Measurements from ENCODE around the gene DDX60. TPM values are rescaled to one million over a fixed set of nuclear protein-coding genes. Genes with fewer than 3 reads are reported as not detected.

DDX60 gene, protein sequence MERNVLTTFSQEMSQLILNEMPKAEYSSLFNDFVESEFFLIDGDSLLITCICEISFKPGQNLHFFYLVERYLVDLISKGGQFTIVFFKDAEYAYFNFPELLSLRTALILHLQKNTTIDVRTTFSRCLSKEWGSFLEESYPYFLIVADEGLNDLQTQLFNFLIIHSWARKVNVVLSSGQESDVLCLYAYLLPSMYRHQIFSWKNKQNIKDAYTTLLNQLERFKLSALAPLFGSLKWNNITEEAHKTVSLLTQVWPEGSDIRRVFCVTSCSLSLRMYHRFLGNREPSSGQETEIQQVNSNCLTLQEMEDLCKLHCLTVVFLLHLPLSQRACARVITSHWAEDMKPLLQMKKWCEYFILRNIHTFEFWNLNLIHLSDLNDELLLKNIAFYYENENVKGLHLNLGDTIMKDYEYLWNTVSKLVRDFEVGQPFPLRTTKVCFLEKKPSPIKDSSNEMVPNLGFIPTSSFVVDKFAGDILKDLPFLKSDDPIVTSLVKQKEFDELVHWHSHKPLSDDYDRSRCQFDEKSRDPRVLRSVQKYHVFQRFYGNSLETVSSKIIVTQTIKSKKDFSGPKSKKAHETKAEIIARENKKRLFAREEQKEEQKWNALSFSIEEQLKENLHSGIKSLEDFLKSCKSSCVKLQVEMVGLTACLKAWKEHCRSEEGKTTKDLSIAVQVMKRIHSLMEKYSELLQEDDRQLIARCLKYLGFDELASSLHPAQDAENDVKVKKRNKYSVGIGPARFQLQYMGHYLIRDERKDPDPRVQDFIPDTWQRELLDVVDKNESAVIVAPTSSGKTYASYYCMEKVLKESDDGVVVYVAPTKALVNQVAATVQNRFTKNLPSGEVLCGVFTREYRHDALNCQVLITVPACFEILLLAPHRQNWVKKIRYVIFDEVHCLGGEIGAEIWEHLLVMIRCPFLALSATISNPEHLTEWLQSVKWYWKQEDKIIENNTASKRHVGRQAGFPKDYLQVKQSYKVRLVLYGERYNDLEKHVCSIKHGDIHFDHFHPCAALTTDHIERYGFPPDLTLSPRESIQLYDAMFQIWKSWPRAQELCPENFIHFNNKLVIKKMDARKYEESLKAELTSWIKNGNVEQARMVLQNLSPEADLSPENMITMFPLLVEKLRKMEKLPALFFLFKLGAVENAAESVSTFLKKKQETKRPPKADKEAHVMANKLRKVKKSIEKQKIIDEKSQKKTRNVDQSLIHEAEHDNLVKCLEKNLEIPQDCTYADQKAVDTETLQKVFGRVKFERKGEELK (N-terminal part only)
- total RNA-seq: 1 to 10 TPM; 4.0 to 4.7 TPM

GRCh38 chr4:168318266-168318895, at the start of gene DDX60:
Gene DDX60, minus strand, starts transcription at chr4:168318752. Its CDS starts 7,493 bp downstream, at chr4:168311259.
- TF ChIP-seq POLR2A (IDR thresholded peaks at IDR 0.05): peak; percentile 38 to 84 (median 75)
- peak; percentile 27 to 70 (median 59) for TF ChIP-seq CTCF (IDR thresholded peaks at IDR 0.05)
- WGBS, 2 donors: 0 to 6% methylated on average over 23 to 38 of the region's 38 CpGs
- H3K27me3 ChIP-seq: no peaks in the 10 kb centered on the region
- ATAC-seq (peak; percentile 93), DNase-seq (peak; percentile 72 to 90 (median 79))
- peak within 1 kb of the TSS; percentile 87 to 99 for H3K4me3 ChIP-seq
- H3K27ac ChIP-seq: peak within 1 kb of the TSS; percentile 93 to 98 (median 93)
- peaks cover 6% of the 10 kb centered on the region for H3K4me1 ChIP-seq
- intact Hi-C loops (cut with DNase I): no loop called here
- H3K36me3 ChIP-seq (replicated peaks in 1 of 2; ENCODE audit: insufficient read depth in 1 of 2, low read depth in 2 of 2): no peaks in the 10 kb centered on the region
- H3K9me3 ChIP-seq: no peaks in the 10 kb centered on the region

- H3K9me3 ChIP-seq: no peaks in the 10 kb centered on the region
- no peaks in the 10 kb centered on the region for H3K36me3 ChIP-seq (replicated peaks in 1 of 2; ENCODE audit: insufficient read depth in 1 of 2, low read depth in 2 of 2)
- H3K4me1 ChIP-seq: no peaks in the 10 kb centered on the region
- intact Hi-C loops (cut with DNase I): no loop called here
- TF ChIP-seq CTCF (IDR thresholded peaks at IDR 0.05): no peak
- no peak for TF ChIP-seq POLR2A (IDR thresholded peaks at IDR 0.05)
- H3K27ac ChIP-seq: no peak overlapping the region
- no peaks in the 10 kb centered on the region for H3K27me3 ChIP-seq
- DNase-seq (no peak), ATAC-seq (no peak)
- 91 to 95% methylated on average over 3 of the region's 3 CpGs for WGBS, 2 donors
- no peak overlapping the region for H3K4me3 ChIP-seq
Observed at GRCh38 chr4:168367065-168367464, 48.5 kb upstream of the DDX60 start.

- 75 to 100% methylated on average over 2 to 4 of the region's 4 CpGs for WGBS, 2 donors
- no peaks in the 10 kb centered on the region for H3K9me3 ChIP-seq
- no peak overlapping the region for H3K4me3 ChIP-seq
- H3K27me3 ChIP-seq: no peaks in the 10 kb centered on the region
- DNase-seq (no peak), ATAC-seq (no peak)
- TF ChIP-seq CTCF (IDR thresholded peaks at IDR 0.05) (no peak), POLR2A (IDR thresholded peaks at IDR 0.05) (no peak)
- H3K4me1 ChIP-seq: no peaks in the 10 kb centered on the region
- peaks cover 0 to 1% of the 10 kb centered on the region in 2 donors for H3K36me3 ChIP-seq (replicated peaks in 1 of 2; ENCODE audit: insufficient read depth in 1 of 2, low read depth in 2 of 2)
- intact Hi-C loops (cut with DNase I): no loop called here
- H3K27ac ChIP-seq: no peak overlapping the region
Observed at GRCh38 chr4:168362025-168362401, 43.5 kb upstream of the DDX60 start.

- H3K36me3 ChIP-seq (replicated peaks in 1 of 2; ENCODE audit: insufficient read depth in 1 of 2, low read depth in 2 of 2): peaks cover 0 to 1% of the 10 kb centered on the region in 2 donors
- TF ChIP-seq CTCF (IDR thresholded peaks at IDR 0.05) (no peak), POLR2A (IDR thresholded peaks at IDR 0.05) (no peak)
- no peak for DNase-seq
- 88 to 100% methylated on average over 1 to 2 of the region's 2 CpGs for WGBS, 2 donors
- H3K9me3 ChIP-seq: no peaks in the 10 kb centered on the region
- H3K4me3 ChIP-seq: no peak overlapping the region
- ATAC-seq: no peak
- no peaks in the 10 kb centered on the region for H3K4me1 ChIP-seq
- intact Hi-C loops (cut with DNase I): no loop called here
- no peak overlapping the region for H3K27ac ChIP-seq
- H3K27me3 ChIP-seq: no peaks in the 10 kb centered on the region
Observed at GRCh38 chr4:168361365-168362024, 42.9 kb upstream of the DDX60 start.
